ENCODE measurements around the gene SOSTDC1. TPM values are rescaled to one million over a fixed set of nuclear protein-coding genes. Genes with fewer than 3 reads are reported as not detected.
A peak's percentile ranks its signal among the peaks of the same experiment; 100 is the strongest.

The SOSTDC1 gene
- total RNA-seq, 1 experiment from 2014 or later = 0.20 TPM

GRCh38 chr7:16494955-16495719 lies 29.6 kb upstream of the SOSTDC1 start:
- CTCF ChIA-PET = no interaction called here
- H3K4me2 ChIP-seq (ENCODE audit: low read length) = no peak overlapping the region

More at GRCh38 chr7:16494955-16495719, 29.6 kb upstream of the SOSTDC1 start:
- Histone ChIP-seq H3K9ac (ENCODE audit: low read length) (no peak overlapping the region), H3K27ac (ENCODE audit: low read depth, low read length) (no peak overlapping the region), H4K20me1 (ENCODE audit: insufficient read depth) (no peaks in the 10 kb centered on the region), H3K36me3 (ENCODE audit: control insufficient read depth in 1 of 2, insufficient read depth in 2 of 2, low read length in 2 of 2) (no peaks in the 10 kb centered on the region), H3K9me2 (ENCODE audit: insufficient read depth) (no peaks in the 10 kb centered on the region), H3K4me1 (ENCODE audit: control insufficient read depth in 1 of 2, insufficient read depth in 2 of 2, low read length in 2 of 2) (peaks cover 0 to 6% of the 10 kb centered on the region in 2 experiments; a peak in 1 of 4 replicates), H3K79me2 (ENCODE audit: insufficient read depth, low read length) (no peaks in the 10 kb centered on the region), H3K4me3 (replicated peaks in 1 of 2; ENCODE audit: low read depth in 1 of 2, low read length in 2 of 2) (no peak overlapping the region), H3K9me3 (ENCODE audit: control insufficient read depth in 1 of 2, insufficient read depth in 1 of 2, low read depth in 1 of 2, low read length in 2 of 2) (no peaks in the 10 kb centered on the region), H2AFZ (ENCODE audit: low read depth, low read length, poor library complexity, severe bottlenecking) (peak overlapping the region; percentile 81), H3K27me3 (ENCODE audit: insufficient read depth, low read length) (no peaks in the 10 kb centered on the region)
- TF ChIP-seq SIN3A (IDR thresholded peaks at IDR 0.05; ENCODE audit: low read depth) (no peak), ATF3 (IDR thresholded peaks at IDR 0.05) (no peak), CEBPB (IDR thresholded peaks at IDR 0.05; ENCODE audit: low read depth) (no peak), CTCF (IDR thresholded peaks at IDR 0.05 in 2 of 3, conservative IDR thresholded peaks at IDR 0.05 in 1 of 3; ENCODE audit: borderline replicate concordance in 1 of 3, insufficient read depth in 1 of 3, low read depth in 2 of 3, low read length in 2 of 3) (no peak), ELF1 (IDR thresholded peaks at IDR 0.05; ENCODE audit: borderline replicate concordance, low read depth) (no peak), POLR2A (IDR thresholded peaks at IDR 0.05; ENCODE audit: borderline replicate concordance, extremely low read depth, insufficient read depth, insufficient read length) (no peak), FOSL1 (IDR thresholded peaks at IDR 0.05; ENCODE audit: low read depth) (no peak), ZFX (IDR thresholded peaks at IDR 0.05) (no peak), REST (IDR thresholded peaks at IDR 0.05; ENCODE audit: low read depth) (no peak), EZH2phosphoT487 (IDR thresholded peaks at IDR 0.05; ENCODE audit: borderline replicate concordance) (no peak), EZH2 (IDR thresholded peaks at IDR 0.05) (no peak), EGR1 (IDR thresholded peaks at IDR 0.05; ENCODE audit: low read depth) (no peak), ZNF274 (IDR thresholded peaks at IDR 0.05; ENCODE audit: low read depth, low read length) (no peak), TCF7L2 (IDR thresholded peaks at IDR 0.05; ENCODE audit: borderline replicate concordance, extremely low read depth, insufficient read depth, insufficient read length) (no peak), YY1 (IDR thresholded peaks at IDR 0.05; ENCODE audit: extremely low read depth, insufficient replicate concordance, low read depth, low read length) (no peak), CBX3 (IDR thresholded peaks at IDR 0.05; ENCODE audit: low read depth) (no peak), SRF (IDR thresholded peaks at IDR 0.05; ENCODE audit: low read depth) (no peak), POLR2AphosphoS5 (IDR thresholded peaks at IDR 0.05; ENCODE audit: low read depth, low read length) (no peak)
- TF ChIP-seq, protein P1, sequence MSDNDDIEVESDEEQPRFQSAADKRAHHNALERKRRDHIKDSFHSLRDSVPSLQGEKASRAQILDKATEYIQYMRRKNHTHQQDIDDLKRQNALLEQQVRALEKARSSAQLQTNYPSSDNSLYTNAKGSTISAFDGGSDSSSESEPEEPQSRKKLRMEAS (IDR thresholded peaks at IDR 0.05) = no peak
- ATAC-seq (no peak), DNase-seq (ENCODE audit: low read depth, low spot score) (no peak)
- BruUV-seq (replicated peaks) = no TSS peak
- intact Hi-C loops (cut with micrococcal nuclease) = no loop called here
- ChIA-PET RAD21 (ENCODE audit: low non-redundant PET in 1 of 2, low total read pairs in 2 of 2, uncharacterized antibody in 2 of 2, unreplicated experiment in 2 of 2) (no interaction called here), POLR2A (no interaction called here)
